Esophagus squamous epithelium (tissue), 5 donors: ENCODE measurements around the gene DUS1L. TPM values are rescaled to one million over a fixed set of nuclear protein-coding genes. Genes with fewer than 3 reads are reported as not detected.

ENCODE experiments used
- DNase-seq: peaks from one replicate; lab custom pipeline; 2025; lab: John Stamatoyannopoulos, UW
- H3K27ac ChIP-seq, 4 donors: fragments of 200-600 bp; sonication (generic); one replicate each; pipeline ENCODE4 v1.5.1; 2016 to 2019; ENCODE audit warnings: mild to moderate bottlenecking in 1 of 4
- H3K27me3 ChIP-seq, 4 donors: fragments of 200-600 bp; sonication (generic); 1 replicate in 3 of 4; 2 replicates in 1 of 4; pipeline versions ENCODE4 v1.5.1 to v1.6.0; 2017 to 2021; ENCODE audit warnings: antibody characterized with exemption in 1 of 4
- H3K36me3 ChIP-seq, 3 donors: fragments of 200-600 bp; sonication (generic); one replicate each; pipeline ENCODE4 v1.5.1; 2016 to 2019
- H3K4me1 ChIP-seq, 3 donors: fragments of 200-600 bp; sonication (generic); one replicate each; pipeline ENCODE4 v1.5.1; 2017 to 2019
- H3K4me3 ChIP-seq, 4 donors: fragments of 200-600 bp; sonication (generic); 1 replicate in 3 of 4; 2 replicates in 1 of 4; pipeline ENCODE4 v1.5.1; 2016 to 2019; ENCODE audit warnings: mild to moderate bottlenecking in 2 of 4, moderate library complexity in 1 of 4
- H3K9me3 ChIP-seq, 3 donors: fragments of 200-600 bp; sonication (generic); one replicate each; pipeline ENCODE4 v1.5.1; 2016 to 2019
- CTCF ChIP-seq, 6 experiments: fragments of 450-650 bp in 4 of 6; fragments of 200-600 bp in 2 of 6; sonication (generic) in 2 of 6; IDR thresholded peaks; one replicate each; pipeline ENCODE4 v1.5.1; 2016 to 2019; ENCODE audit warnings: antibody characterized with exemption in 6 of 6, mild to moderate bottlenecking in 4 of 6, moderate library complexity in 4 of 6
- POLR2A ChIP-seq, 4 donors: fragments of 450-650 bp; IDR thresholded peaks; one replicate each; pipeline ENCODE4 v1.6.1; 2017; ENCODE audit warnings: antibody characterized with exemption in 4 of 4, mild to moderate bottlenecking in 4 of 4, moderate library complexity in 3 of 4
- WGBS, 2 donors: methylation state at CpG; one replicate each; pipeline ENCODE4 v1.1.5; 2018; 5-methylcytosine and 5-hydroxymethylcytosine counted together
- intact Hi-C: fragments of 100-400 bp; cut with DNase I; formaldehyde crosslinking; loops from one replicate; pipeline ENCODE4 v1.15.0; 2022
- total RNA-seq, 4 donors: library from RNA; depleted of rRNA; stranded (reverse); fragments of >200 nt; gene quantifications; one replicate each; pipeline ENCODE4 v1.1.0, GENCODE V29; 2016
- donor health status: DM: yes; HTN: yes; CAD: no.

The DUS1L gene
- total RNA-seq: 100 to 1,000 TPM in 3 of 4 donors, 10 to 100 TPM in 1; 53.3 to 125 (median 105) TPM

- H3K9me3 ChIP-seq: no peaks in the 10 kb centered on the region
- H3K4me1 ChIP-seq: peaks cover 20 to 38% (median 24%) of the 10 kb centered on the region in 3 donors
- peaks cover 22 to 34% (median 24%) of the 10 kb centered on the region in 3 donors for H3K36me3 ChIP-seq
- 26 to 29% methylated on average over 12 to 23 of the region's 88 CpGs for WGBS, 2 donors
- TF ChIP-seq POLR2A (IDR thresholded peaks at IDR 0.05) (peak in 1 of 4 donors; percentile 20), CTCF (IDR thresholded peaks at IDR 0.05) (no peak)
- DNase-seq: no peak
- no peaks in the 10 kb centered on the region for H3K27me3 ChIP-seq
- intact Hi-C loops: no loop called here
- H3K27ac ChIP-seq: peak within 1 kb of the TSS; percentile 87 to 93 (median 90)
- H3K4me3 ChIP-seq: peak within 1 kb of the TSS; percentile 63 to 98 (median 96)
Observed at GRCh38 chr17:82065638-82066303, at the start of gene DUS1L. TSS of gene DUS1L (minus strand) at chr17:82065804. CDS start at chr17:82065059, 745 bp downstream.

GRCh38 chr17:82114872-82115271 is 49.3 kb upstream of the DUS1L start:
- H3K4me3 ChIP-seq: no peak overlapping the region
- no peak for DNase-seq
- TF ChIP-seq CTCF (IDR thresholded peaks at IDR 0.05): no peak
- TF ChIP-seq POLR2A (IDR thresholded peaks at IDR 0.05): no peak
- no peak overlapping the region for H3K27ac ChIP-seq
- WGBS, 2 donors: 92% methylated on average over 4 of the region's 9 CpGs; no CpG with 5 or more reads in 1 of the 2 donors
- H3K9me3 ChIP-seq: no peaks in the 10 kb centered on the region
- H3K4me1 ChIP-seq: peaks cover 0 to 7% (median 2%) of the 10 kb centered on the region in 3 donors
- peaks cover 0 to 20% (median 0%) of the 10 kb centered on the region in 3 donors for H3K36me3 ChIP-seq
- no peaks in the 10 kb centered on the region for H3K27me3 ChIP-seq
- intact Hi-C loops: no loop called here

GRCh38 chr17:82114447-82114846 is 48.8 kb upstream of the DUS1L start:
- Histone ChIP-seq H3K36me3 (peaks cover 0 to 20% (median 0%) of the 10 kb centered on the region in 3 donors), H3K27ac (no peak overlapping the region), H3K27me3 (no peaks in the 10 kb centered on the region), H3K4me3 (no peak overlapping the region), H3K4me1 (peaks cover 0 to 12% (median 2%) of the 10 kb centered on the region in 3 donors), H3K9me3 (no peaks in the 10 kb centered on the region)
- 78 to 88% methylated on average over 6 to 9 of the region's 10 CpGs for WGBS, 2 donors
- intact Hi-C loops: no loop called here
- TF ChIP-seq POLR2A (IDR thresholded peaks at IDR 0.05): no peak
- TF ChIP-seq CTCF (IDR thresholded peaks at IDR 0.05): no peak
- DNase-seq: no peak

- Histone ChIP-seq H3K9me3 (no peaks in the 10 kb centered on the region), H3K27ac (no peak overlapping the region), H3K36me3 (peaks cover 0 to 20% (median 0%) of the 10 kb centered on the region in 3 donors), H3K4me1 (peaks cover 0 to 17% (median 2%) of the 10 kb centered on the region in 3 donors), H3K27me3 (no peaks in the 10 kb centered on the region), H3K4me3 (no peak overlapping the region)
- intact Hi-C loops: no loop called here
- TF ChIP-seq CTCF (IDR thresholded peaks at IDR 0.05): no peak
- TF ChIP-seq POLR2A (IDR thresholded peaks at IDR 0.05): no peak
- 87 to 89% methylated on average over 7 to 10 of the region's 13 CpGs for WGBS, 2 donors
- DNase-seq: no peak
Observed at GRCh38 chr17:82113941-82114340, 48.3 kb upstream of the DUS1L start.

- Histone ChIP-seq H3K4me3 (no peak overlapping the region), H3K27ac (no peak overlapping the region), H3K9me3 (no peaks in the 10 kb centered on the region), H3K27me3 (no peaks in the 10 kb centered on the region), H3K4me1 (peaks cover 0 to 22% (median 2%) of the 10 kb centered on the region in 3 donors), H3K36me3 (peaks cover 0 to 20% (median 0%) of the 10 kb centered on the region in 3 donors)
- WGBS, 2 donors: 89% methylated on average over 3 to 9 of the region's 9 CpGs
- DNase-seq: no peak
- TF ChIP-seq CTCF (IDR thresholded peaks at IDR 0.05) (no peak), POLR2A (IDR thresholded peaks at IDR 0.05) (no peak)
- intact Hi-C loops: no loop called here
Observed at GRCh38 chr17:82113422-82113821, 47.8 kb upstream of the DUS1L start.
